Activated B cell treated with CpG ODN at 0.5 μM for 24 hours (primary cell): ENCODE measurements around the gene NOS1AP. TPM values are rescaled to one million over a fixed set of nuclear protein-coding genes. Genes with fewer than 3 reads are reported as not detected.

Experiments used
- ATAC-seq: fragments of 200-7000 bp; cut with Tn5 transposase; one replicate; pipeline ENCODE4 v1.10.0; 2021; ENCODE audit warnings: low read depth, mild to moderate bottlenecking, moderate library complexity
- CTCF ChIA-PET: fragments of 350-600 bp; sonication (Branson Sonifier 250); formaldehyde crosslinking; loops from one replicate; lab custom pipeline; 2021; ENCODE audit warnings: antibody characterized with exemption; lab: Charles Lee
- POLR2A ChIA-PET: fragments of 350-600 bp; sonication (Branson Sonifier 250); formaldehyde crosslinking; loops from one replicate; lab custom pipeline; 2021; ENCODE audit warnings: antibody characterized with exemption; lab: Charles Lee
- DNase-seq: peaks from one replicate; pipeline ENCODE4 v3.0.0; 2022
- H3K27ac Mint-ChIP-seq: one replicate; pipeline ENCODE4 v1.8.0; 2020; ENCODE audit warnings: mixed read lengths
- H3K27me3 Mint-ChIP-seq: one replicate; pipeline ENCODE4 v1.8.0; 2021; ENCODE audit warnings: mixed read lengths
- H3K36me3 Mint-ChIP-seq: one replicate; pipeline ENCODE4 v1.8.0; 2021; ENCODE audit warnings: low read depth, mixed read lengths
- H3K4me1 Mint-ChIP-seq: one replicate; pipeline ENCODE4 v1.8.0; 2021; ENCODE audit warnings: mixed read lengths
- H3K4me3 Mint-ChIP-seq: one replicate; pipeline ENCODE4 v1.8.0; 2020; ENCODE audit warnings: mild to moderate bottlenecking, mixed read lengths
- H3K9me3 Mint-ChIP-seq: one replicate; pipeline ENCODE4 v1.8.0; 2020; ENCODE audit warnings: mixed read lengths
- CTCF ChIP-seq: fragments of 200-600 bp; IDR thresholded peaks from one replicate; pipeline ENCODE4 v1.8.0; 2022; ENCODE audit warnings: antibody characterized with exemption, mild to moderate bottlenecking
- intact Hi-C: fragments of 100-400 bp; cut with micrococcal nuclease; formaldehyde crosslinking; loops from one replicate; pipeline ENCODE4 v1.15.1; 2024
- total RNA-seq: library from RNA; stranded (reverse); gene quantifications from 2 replicates; pipeline ENCODE4 v1.2.3, GENCODE V29; 2022

Gene NOS1AP
- total RNA-seq, 1 donor from 2014 or later, result not detected

GRCh38 chr1:162404550-162405160 is 335.2 kb downstream of the NOS1AP start:
- POLR2A ChIA-PET, result no interaction called here
- H3K36me3 Mint-ChIP-seq, result no peaks in the 10 kb centered on the region
- no peak for ATAC-seq
- DNase-seq, result no peak
- intact Hi-C loops, result no loop called here
- no peak for TF ChIP-seq CTCF
- no peak overlapping the region for H3K27ac Mint-ChIP-seq
- H3K27me3 Mint-ChIP-seq, result peaks cover 9% of the 10 kb centered on the region
- no peaks in the 10 kb centered on the region for H3K9me3 Mint-ChIP-seq
- H3K4me1 Mint-ChIP-seq, result no peaks in the 10 kb centered on the region
- CTCF ChIA-PET, result no interaction called here
- no peak overlapping the region for H3K4me3 Mint-ChIP-seq

GRCh38 chr1:162405800-162406199 is 336.3 kb downstream of the NOS1AP start:
- intact Hi-C loops, result no loop called here

GRCh38 chr1:162406811-162407210 is 337.3 kb downstream of the NOS1AP start:
- CTCF ChIA-PET, result no interaction called here
- no peaks in the 10 kb centered on the region for H3K36me3 Mint-ChIP-seq
- no peaks in the 10 kb centered on the region for H3K9me3 Mint-ChIP-seq
- H3K4me3 Mint-ChIP-seq, result no peak overlapping the region
- POLR2A ChIA-PET, result no interaction called here
- TF ChIP-seq CTCF, result no peak
- peaks cover 15% of the 10 kb centered on the region for H3K27me3 Mint-ChIP-seq
- intact Hi-C loops, result no loop called here
- DNase-seq (no peak), ATAC-seq (no peak)
- no peaks in the 10 kb centered on the region for H3K4me1 Mint-ChIP-seq
- H3K27ac Mint-ChIP-seq, result no peak overlapping the region

More at GRCh38 chr1:162405800-162406199, 336.3 kb downstream of the NOS1AP start:
- DNase-seq, result no peak
- Mint-ChIP-seq H3K27ac (no peak overlapping the region), H3K4me3 (no peak overlapping the region), H3K4me1 (no peaks in the 10 kb centered on the region), H3K27me3 (peaks cover 11% of the 10 kb centered on the region), H3K9me3 (no peaks in the 10 kb centered on the region), H3K36me3 (no peaks in the 10 kb centered on the region)
- ATAC-seq, result no peak
- ChIA-PET POLR2A (no interaction called here), CTCF (no interaction called here)
- TF ChIP-seq CTCF, result no peak

- H3K27ac Mint-ChIP-seq, result no peak overlapping the region
- intact Hi-C loops, result no loop called here
- POLR2A ChIA-PET, result no interaction called here
- ATAC-seq (no peak), DNase-seq (no peak)
- CTCF ChIA-PET, result no interaction called here
- H3K9me3 Mint-ChIP-seq, result no peaks in the 10 kb centered on the region
- no peak for TF ChIP-seq CTCF
- H3K27me3 Mint-ChIP-seq, result peaks cover 13% of the 10 kb centered on the region
- H3K36me3 Mint-ChIP-seq, result no peaks in the 10 kb centered on the region
- H3K4me3 Mint-ChIP-seq, result no peak overlapping the region
- H3K4me1 Mint-ChIP-seq, result no peaks in the 10 kb centered on the region
Observed at GRCh38 chr1:162407539-162407938, 338.0 kb downstream of the NOS1AP start.

GRCh38 chr1:162412002-162412401 is 342.5 kb downstream of the NOS1AP start, which contains the start of gene SH2D1B:
TSS of gene SH2D1B (minus strand) at chr1:162412136. CDS start at chr1:162412016, 120 bp downstream.
- H3K27ac Mint-ChIP-seq, result no peak within 1 kb of the TSS
- H3K27me3 Mint-ChIP-seq, result peaks cover 12% of the 10 kb centered on the region
- no peaks in the 10 kb centered on the region for H3K9me3 Mint-ChIP-seq
- CTCF ChIA-PET, result no interaction called here
- no peak for TF ChIP-seq CTCF
- POLR2A ChIA-PET, result no interaction called here
- no peak for ATAC-seq
- no peaks in the 10 kb centered on the region for H3K4me1 Mint-ChIP-seq
- no peaks in the 10 kb centered on the region for H3K36me3 Mint-ChIP-seq
- DNase-seq, result no peak
- intact Hi-C loops, result no loop called here
- no peak within 1 kb of the TSS for H3K4me3 Mint-ChIP-seq
